ENCODE measurements around the gene ATP13A1.

DNA sequence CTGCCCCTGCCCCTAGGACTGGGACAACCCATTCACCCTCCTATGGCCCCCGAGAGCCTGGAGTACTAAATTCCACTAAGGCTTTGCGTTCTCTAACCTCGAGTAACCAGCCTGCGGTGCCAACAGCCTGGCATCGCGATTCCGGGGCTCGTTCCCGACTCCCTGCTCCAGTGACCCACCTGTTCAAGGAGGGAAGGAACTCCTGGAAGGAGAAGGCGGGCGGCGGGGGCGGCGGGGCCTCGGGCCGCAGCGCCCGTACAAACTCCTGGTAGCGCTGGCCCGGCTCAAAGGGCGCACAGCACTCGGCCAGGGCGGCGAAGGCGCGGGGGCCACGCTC, 26.3 kb downstream of the ATP13A1 start:
- TF ChIP-seq, protein P1, sequence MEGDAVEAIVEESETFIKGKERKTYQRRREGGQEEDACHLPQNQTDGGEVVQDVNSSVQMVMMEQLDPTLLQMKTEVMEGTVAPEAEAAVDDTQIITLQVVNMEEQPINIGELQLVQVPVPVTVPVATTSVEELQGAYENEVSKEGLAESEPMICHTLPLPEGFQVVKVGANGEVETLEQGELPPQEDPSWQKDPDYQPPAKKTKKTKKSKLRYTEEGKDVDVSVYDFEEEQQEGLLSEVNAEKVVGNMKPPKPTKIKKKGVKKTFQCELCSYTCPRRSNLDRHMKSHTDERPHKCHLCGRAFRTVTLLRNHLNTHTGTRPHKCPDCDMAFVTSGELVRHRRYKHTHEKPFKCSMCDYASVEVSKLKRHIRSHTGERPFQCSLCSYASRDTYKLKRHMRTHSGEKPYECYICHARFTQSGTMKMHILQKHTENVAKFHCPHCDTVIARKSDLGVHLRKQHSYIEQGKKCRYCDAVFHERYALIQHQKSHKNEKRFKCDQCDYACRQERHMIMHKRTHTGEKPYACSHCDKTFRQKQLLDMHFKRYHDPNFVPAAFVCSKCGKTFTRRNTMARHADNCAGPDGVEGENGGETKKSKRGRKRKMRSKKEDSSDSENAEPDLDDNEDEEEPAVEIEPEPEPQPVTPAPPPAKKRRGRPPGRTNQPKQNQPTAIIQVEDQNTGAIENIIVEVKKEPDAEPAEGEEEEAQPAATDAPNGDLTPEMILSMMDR (IDR thresholded peaks at IDR 0.05) = no peak
- TF ChIP-seq RAD21 (IDR thresholded peaks at IDR 0.05; ENCODE audit: low read length) (no peak), ELF1 (IDR thresholded peaks at IDR 0.05) (no peak), EP300 (IDR thresholded peaks at IDR 0.05; ENCODE audit: borderline replicate concordance in 1 of 2, low read depth in 1 of 2, low read length in 1 of 2) (no peak), SIN3A (IDR thresholded peaks at IDR 0.05; ENCODE audit: borderline replicate concordance, low read depth, low read length) (no peak), FOXM1 (IDR thresholded peaks at IDR 0.05; ENCODE audit: low read depth) (no peak), MEF2A (IDR thresholded peaks at IDR 0.05; ENCODE audit: borderline replicate concordance, low read depth) (no peak), MXI1 (IDR thresholded peaks at IDR 0.05; ENCODE audit: low read depth, low read length) (no peak), POLR2AphosphoS5 (IDR thresholded peaks at IDR 0.05; ENCODE audit: low read depth, low read length) (no peak), CHD2 (IDR thresholded peaks at IDR 0.05; ENCODE audit: low read length, partially characterized antibody) (no peak), NFIC (IDR thresholded peaks at IDR 0.05; ENCODE audit: borderline replicate concordance) (no peak)
- TF ChIP-seq, protein P2, sequence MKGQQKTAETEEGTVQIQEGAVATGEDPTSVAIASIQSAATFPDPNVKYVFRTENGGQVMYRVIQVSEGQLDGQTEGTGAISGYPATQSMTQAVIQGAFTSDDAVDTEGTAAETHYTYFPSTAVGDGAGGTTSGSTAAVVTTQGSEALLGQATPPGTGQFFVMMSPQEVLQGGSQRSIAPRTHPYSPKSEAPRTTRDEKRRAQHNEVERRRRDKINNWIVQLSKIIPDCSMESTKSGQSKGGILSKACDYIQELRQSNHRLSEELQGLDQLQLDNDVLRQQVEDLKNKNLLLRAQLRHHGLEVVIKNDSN (IDR thresholded peaks at IDR 0.05; ENCODE audit: borderline replicate concordance, low read depth) = no peak
